GM21717 (cell line): ENCODE data around the gene LRBA.
"Not testable (repeated sequence)": the region's sequence is repeated elsewhere in the genome, so short reads cannot be mapped to it uniquely, and the experiment has no call there.

Experiments
- ATAC-seq: cut with Tn5 transposase; IDR thresholded peaks from one replicate; pipeline ENCODE4 v1.9.1; 2021; ENCODE audit warnings: mild to moderate bottlenecking, moderate library complexity; ENCODE audit not compliant: unreplicated experiment

The LRBA gene

GRCh38 chr4:150534818-150535217 lies 480.3 kb downstream of the LRBA start:
- ATAC-seq: no peak

- no peak for ATAC-seq
Measured at GRCh38 chr4:150533673-150534072, 481.4 kb downstream of the LRBA start.

GRCh38 chr4:150525321-150525868 lies 489.7 kb downstream of the LRBA start:
- ATAC-seq: no peak

- ATAC-seq: no peak
Measured at GRCh38 chr4:150518559-150518958, 496.5 kb downstream of the LRBA start.

- no peak for ATAC-seq
Measured at GRCh38 chr4:150515135-150515534, 499.9 kb downstream of the LRBA start.

GRCh38 chr4:150514709-150515108 lies 500.4 kb downstream of the LRBA start:
- ATAC-seq: no peak

- no peak for ATAC-seq
Measured at GRCh38 chr4:150510176-150510865, 504.8 kb downstream of the LRBA start.

GRCh38 chr4:150507656-150508055 lies 507.4 kb downstream of the LRBA start:
- not testable (repeated sequence) for ATAC-seq

- no peak for ATAC-seq
Measured at GRCh38 chr4:150501983-150502382, 513.1 kb downstream of the LRBA start.

- ATAC-seq: no peak
Measured at GRCh38 chr4:150501009-150501727, 513.9 kb downstream of the LRBA start.

- no peak for ATAC-seq
Measured at GRCh38 chr4:150497612-150498011, 517.5 kb downstream of the LRBA start.

- ATAC-seq: no peak
Measured at GRCh38 chr4:150495550-150495949, 519.5 kb downstream of the LRBA start.

- ATAC-seq: no peak
Measured at GRCh38 chr4:150493851-150494250, 521.2 kb downstream of the LRBA start.

GRCh38 chr4:150491132-150492049 lies 523.7 kb downstream of the LRBA start:
- no peak for ATAC-seq

GRCh38 chr4:150482581-150482980 lies 532.5 kb downstream of the LRBA start:
- no peak for ATAC-seq

- ATAC-seq: no peak
Measured at GRCh38 chr4:150479657-150480056, 535.4 kb downstream of the LRBA start.

- ATAC-seq: no peak
Measured at GRCh38 chr4:150477869-150478268, 537.2 kb downstream of the LRBA start.

- ATAC-seq: no peak
Measured at GRCh38 chr4:150476776-150477175, 538.3 kb downstream of the LRBA start.

- ATAC-seq: no peak
Measured at GRCh38 chr4:150475763-150476162, 539.3 kb downstream of the LRBA start.

GRCh38 chr4:150464523-150464922 lies 550.6 kb downstream of the LRBA start:
- no peak for ATAC-seq

GRCh38 chr4:150462743-150463142 lies 552.3 kb downstream of the LRBA start:
- no peak for ATAC-seq
